DMS 273 (cell line): ENCODE measurements around the gene KRTAP5-11.
"Not testable (repeated sequence)": the region's sequence is repeated elsewhere in the genome, so short reads cannot be mapped to it uniquely, and the experiment has no call there.

Experiments
- DNase-seq: peaks from one replicate; lab custom pipeline; 2025; ENCODE audit not compliant: unreplicated experiment; lab: John Stamatoyannopoulos, UW

Gene KRTAP5-11

GRCh38 chr11:71582309-71582895 is at the start of gene KRTAP5-11:
KRTAP5-11 (minus strand) TSS chr11:71582875; CDS start chr11:71582837, 38 bp downstream.
- DNase-seq: no peak

GRCh38 chr11:71631551-71631950 is 48.9 kb upstream of the KRTAP5-11 start:
- DNase-seq: not testable (repeated sequence)

GRCh38 chr11:71630071-71630470 is 47.4 kb upstream of the KRTAP5-11 start:
- peak; percentile 2 for DNase-seq

GRCh38 chr11:71628943-71629342 is 46.3 kb upstream of the KRTAP5-11 start:
- DNase-seq: not testable (repeated sequence)

GRCh38 chr11:71623226-71623625 is 40.6 kb upstream of the KRTAP5-11 start:
- DNase-seq: not testable (repeated sequence)

- not testable (repeated sequence) for DNase-seq
These were observed 39.9 kb upstream of the KRTAP5-11 start for GRCh38 chr11:71622561-71622960.

- not testable (repeated sequence) for DNase-seq
These were observed 32.3 kb upstream of the KRTAP5-11 start for GRCh38 chr11:71615003-71615402.

- DNase-seq: not testable (repeated sequence)
These were observed 31.8 kb upstream of the KRTAP5-11 start for GRCh38 chr11:71614366-71614917.

- DNase-seq: not testable (repeated sequence)
These were observed 31.3 kb upstream of the KRTAP5-11 start for GRCh38 chr11:71613931-71614330.

GRCh38 chr11:71611218-71611910 is 28.7 kb upstream of the KRTAP5-11 start:
- not testable (repeated sequence) for DNase-seq

- not testable (repeated sequence) for DNase-seq
These were observed 25.6 kb upstream of the KRTAP5-11 start for GRCh38 chr11:71608272-71608671.

- DNase-seq: not testable (repeated sequence)
These were observed 25.0 kb upstream of the KRTAP5-11 start for GRCh38 chr11:71607520-71608216.

- DNase-seq: not testable (repeated sequence)
These were observed 24.3 kb upstream of the KRTAP5-11 start for GRCh38 chr11:71606853-71607519.

GRCh38 chr11:71604798-71605488 is 22.3 kb upstream of the KRTAP5-11 start:
- DNase-seq: not testable (repeated sequence)

GRCh38 chr11:71603221-71603620 is 20.5 kb upstream of the KRTAP5-11 start:
- DNase-seq: not testable (repeated sequence)

- not testable (repeated sequence) for DNase-seq
These were observed 6.9 kb upstream of the KRTAP5-11 start for GRCh38 chr11:71589546-71589920.

- DNase-seq: not testable (repeated sequence)
These were observed 6.3 kb upstream of the KRTAP5-11 start for GRCh38 chr11:71588822-71589545.

- DNase-seq: not testable (repeated sequence)
These were observed 5.6 kb upstream of the KRTAP5-11 start for GRCh38 chr11:71588314-71588713.

- DNase-seq: not testable (repeated sequence)
These were observed 3.0 kb upstream of the KRTAP5-11 start for GRCh38 chr11:71585673-71586072.

- DNase-seq: not testable (repeated sequence)
These were observed 294 bp upstream of the KRTAP5-11 start for GRCh38 chr11:71582969-71583368.
